Spleen (tissue), 11 donors: ENCODE data around the gene POLR3B. TPM values are rescaled to one million over a fixed set of nuclear protein-coding genes. Genes with fewer than 3 reads are reported as not detected.

Experiments
- DNase-seq: peaks from one replicate; pipeline ENCODE4 v3.0.0-alpha.2; 2020
- H3K27ac ChIP-seq, 8 donors: fragments of 200-600 bp; sonication (generic) in 7 of 8; 1 replicate in 4 of 8; 2 replicates in 4 of 8; pipeline versions ENCODE4 v1.5.0 to v1.8.0; 2016 to 2021; ENCODE audit warnings: inconsistent platforms in 4 of 8, mild to moderate bottlenecking in 4 of 8, moderate library complexity in 1 of 8
- H3K27me3 ChIP-seq, 7 donors: fragments of 200-600 bp; sonication (generic) in 6 of 7; replicated peaks in 1 of 7; 1 replicate in 4 of 7; 2 replicates in 3 of 7; pipeline versions ENCODE4 v1.5.0 to v1.8.0; 2016 to 2021; ENCODE audit warnings: inconsistent platforms in 3 of 7, mild to moderate bottlenecking in 1 of 7
- H3K36me3 ChIP-seq, 6 donors: fragments of 200-600 bp; sonication (generic) in 5 of 6; 1 replicate in 4 of 6; 2 replicates in 2 of 6; pipeline versions ENCODE4 v1.5.0 to v1.8.0; 2016 to 2021; ENCODE audit warnings: inconsistent platforms in 2 of 6
- H3K4me1 ChIP-seq, 6 donors: fragments of 200-600 bp; sonication (generic) in 5 of 6; 1 replicate in 3 of 6; 2 replicates in 3 of 6; pipeline versions ENCODE4 v1.5.0 to v1.8.0; 2016 to 2021; ENCODE audit warnings: inconsistent platforms in 3 of 6
- H3K4me3 ChIP-seq, 8 donors: fragments of 200-600 bp; sonication (generic) in 7 of 8; 1 replicate in 4 of 8; 2 replicates in 4 of 8; pipeline versions ENCODE4 v1.5.0 to v1.8.0; 2016 to 2021; ENCODE audit warnings: inconsistent platforms in 4 of 8, mild to moderate bottlenecking in 4 of 8, moderate library complexity in 2 of 8
- H3K9me3 ChIP-seq, 8 donors: fragments of 200-600 bp; sonication (generic) in 7 of 8; 1 replicate in 4 of 8; 2 replicates in 4 of 8; pipeline versions ENCODE4 v1.5.0 to v1.8.0; 2016 to 2021; ENCODE audit warnings: inconsistent platforms in 4 of 8
- POLR2A ChIP-seq, 3 donors: fragments of 450-650 bp; IDR thresholded peaks; one replicate each; pipeline ENCODE4 v1.5.1; 2017; ENCODE audit warnings: antibody characterized with exemption in 3 of 3, mild to moderate bottlenecking in 1 of 3
- POLR2AphosphoS5 ChIP-seq, 3 donors: sonication (generic); formaldehyde crosslinking; IDR thresholded peaks; one replicate each; pipeline ENCODE4 v1.5.1; 2017; ENCODE audit warnings: antibody characterized with exemption in 3 of 3
- WGBS, 5 donors: extraction: QIAGEN DNeasy Blood & Tissue Kit in 3 of 5; methylation state at CpG; one replicate each; pipeline versions ENCODE4 v1.1.5 to v1.1.7; 2013 to 2018; 5-methylcytosine and 5-hydroxymethylcytosine counted together
- intact Hi-C: fragments of 100-400 bp; cut with DNase I; formaldehyde crosslinking; loops from one replicate; pipeline ENCODE4 v1.15.0; 2023; ENCODE audit warnings: low total_unique reads
- polyA plus RNA-seq, 3 donors: library from polyadenylated mRNA; stranded (reverse); fragments of 200-250 nt; gene quantifications; one replicate each; pipeline ENCODE4 v1.2.1, GENCODE V29; 2013
- total RNA-seq, 7 donors: library from RNA; depleted of rRNA in 3 of 7; stranded (reverse); fragments of >200 nt in 3 of 7; fragmentation: NEBNext Ultra II Directional in 4 of 7; extraction: Animal tissue kit (Norgen Biotek cat#: 25700) in 4 of 7; gene quantifications; one replicate each; pipeline versions ENCODE4 v1.1.0 to v1.2.1, GENCODE V29; 2016 to 2021
- TF ChIP-seq, protein P1 (sequence below), 11 experiments: fragments of 200-600 bp in 7 of 11; fragments of 450-650 bp in 4 of 11; sonication (generic) in 4 of 11; IDR thresholded peaks in 8 of 11; conservative IDR thresholded peaks in 3 of 11; 1 replicate in 7 of 11; 2 replicates in 4 of 11; pipeline versions ENCODE4 v1.4.0 to v1.8.0; 2016 to 2021; ENCODE audit warnings: antibody characterized with exemption in 11 of 11, inconsistent platforms in 4 of 11, mild to moderate bottlenecking in 1 of 11
- donor health status: healthy with polysubstance abuse.
- donor health status: DM: no; HTN: no; CAD: no; lungs with moderate emphysema.
- donor health status: DM: no; HTN: no; CAD: no.
- donor health status: Bipolar disorder and iron deficiency.
- donor health status: healthy.
- donor health status: DM: no; HTN: no; CAD: no.
- donor health status: DM: yes; HTN: yes; CAD: no.

Gene POLR3B
- total and polyA plus RNA-seq, 10 donors, result 1.9 to 10.0 (median 5.6) TPM

DNA sequence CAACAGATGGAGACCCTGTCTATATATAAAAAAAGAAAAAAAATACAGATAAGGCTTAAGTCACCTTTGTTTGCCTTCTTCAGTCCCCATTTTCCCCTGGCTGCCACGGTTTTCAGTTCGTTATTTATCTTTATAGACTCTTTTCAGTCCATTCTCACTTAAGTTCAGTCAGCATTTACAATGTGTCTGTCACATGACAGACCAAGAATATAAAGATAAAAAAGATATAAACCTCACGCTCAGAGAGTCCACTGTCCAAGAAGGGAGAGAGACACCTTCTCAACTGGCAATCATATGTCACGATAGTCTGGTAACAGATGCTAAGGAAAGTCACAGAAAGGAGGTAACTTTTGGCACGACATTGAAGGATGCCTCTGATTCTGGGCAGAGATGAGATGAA lies 13.4 kb upstream of the POLR3B start:
- 87 to 97% (median 94%) methylated on average over 5 of the region's 5 CpGs for WGBS, 5 donors
- Histone ChIP-seq H3K9me3 (no peaks in the 10 kb centered on the region), H3K27me3 (no peaks in the 10 kb centered on the region), H3K4me3 (no peak overlapping the region), H3K4me1 (peaks cover 0 to 22% (median 9%) of the 10 kb centered on the region in 6 donors), H3K27ac (peak overlapping the region in 1 of 8 donors; percentile 31), H3K36me3 (peaks cover 0 to 98% (median 18%) of the 10 kb centered on the region in 6 donors)
- intact Hi-C loops, result no loop called here
- DNase-seq, result no peak
- TF ChIP-seq, protein P1, sequence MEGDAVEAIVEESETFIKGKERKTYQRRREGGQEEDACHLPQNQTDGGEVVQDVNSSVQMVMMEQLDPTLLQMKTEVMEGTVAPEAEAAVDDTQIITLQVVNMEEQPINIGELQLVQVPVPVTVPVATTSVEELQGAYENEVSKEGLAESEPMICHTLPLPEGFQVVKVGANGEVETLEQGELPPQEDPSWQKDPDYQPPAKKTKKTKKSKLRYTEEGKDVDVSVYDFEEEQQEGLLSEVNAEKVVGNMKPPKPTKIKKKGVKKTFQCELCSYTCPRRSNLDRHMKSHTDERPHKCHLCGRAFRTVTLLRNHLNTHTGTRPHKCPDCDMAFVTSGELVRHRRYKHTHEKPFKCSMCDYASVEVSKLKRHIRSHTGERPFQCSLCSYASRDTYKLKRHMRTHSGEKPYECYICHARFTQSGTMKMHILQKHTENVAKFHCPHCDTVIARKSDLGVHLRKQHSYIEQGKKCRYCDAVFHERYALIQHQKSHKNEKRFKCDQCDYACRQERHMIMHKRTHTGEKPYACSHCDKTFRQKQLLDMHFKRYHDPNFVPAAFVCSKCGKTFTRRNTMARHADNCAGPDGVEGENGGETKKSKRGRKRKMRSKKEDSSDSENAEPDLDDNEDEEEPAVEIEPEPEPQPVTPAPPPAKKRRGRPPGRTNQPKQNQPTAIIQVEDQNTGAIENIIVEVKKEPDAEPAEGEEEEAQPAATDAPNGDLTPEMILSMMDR (IDR thresholded peaks at IDR 0.05 in 8 of 11, conservative IDR thresholded peaks at IDR 0.05 in 3 of 11), result no peak
- no peak for TF ChIP-seq POLR2AphosphoS5 (IDR thresholded peaks at IDR 0.05)
- no peak for TF ChIP-seq POLR2A (IDR thresholded peaks at IDR 0.05)

GRCh38 chr12:106345746-106346145 lies 11.8 kb upstream of the POLR3B start:
- intact Hi-C loops, result no loop called here
- 60 to 85% (median 77%) methylated on average over 5 of the region's 5 CpGs for WGBS, 5 donors
- TF ChIP-seq POLR2A (IDR thresholded peaks at IDR 0.05) (no peak), POLR2AphosphoS5 (IDR thresholded peaks at IDR 0.05) (no peak)
- TF ChIP-seq, protein P1 (IDR thresholded peaks at IDR 0.05 in 8 of 11, conservative IDR thresholded peaks at IDR 0.05 in 3 of 11), result peak in 2 of 11 experiments; percentile 21 to 26
- no peaks in the 10 kb centered on the region for H3K27me3 ChIP-seq
- no peaks in the 10 kb centered on the region for H3K9me3 ChIP-seq
- H3K4me3 ChIP-seq, result no peak overlapping the region
- H3K4me1 ChIP-seq, result peaks cover 0 to 19% (median 9%) of the 10 kb centered on the region in 6 donors
- DNase-seq, result no peak
- H3K36me3 ChIP-seq, result peaks cover 0 to 88% (median 17%) of the 10 kb centered on the region in 6 donors
- no peak overlapping the region for H3K27ac ChIP-seq

- peaks cover 0 to 4% (median 0%) of the 10 kb centered on the region in 6 donors for H3K4me1 ChIP-seq
- H3K4me3 ChIP-seq, result no peak overlapping the region
- peaks cover 0 to 61% (median 9%) of the 10 kb centered on the region in 6 donors for H3K36me3 ChIP-seq
- no peaks in the 10 kb centered on the region for H3K27me3 ChIP-seq
- no peak for TF ChIP-seq POLR2A (IDR thresholded peaks at IDR 0.05)
- no peak for DNase-seq
- intact Hi-C loops, result no loop called here
- H3K9me3 ChIP-seq, result no peaks in the 10 kb centered on the region
- H3K27ac ChIP-seq, result no peak overlapping the region
- WGBS, 5 donors, result 72 to 91% (median 79%) methylated on average over 4 of the region's 4 CpGs
These were observed 9.1 kb upstream of the POLR3B start for GRCh38 chr12:106348411-106348810.

GRCh38 chr12:106353175-106353574 lies 4.4 kb upstream of the POLR3B start:
- Histone ChIP-seq H3K9me3 (no peaks in the 10 kb centered on the region), H3K27me3 (no peaks in the 10 kb centered on the region), H3K27ac (no peak overlapping the region), H3K36me3 (peaks cover 0 to 14% (median under 1%) of the 10 kb centered on the region in 6 donors), H3K4me1 (peaks cover 0 to 11% (median 8%) of the 10 kb centered on the region in 6 donors), H3K4me3 (no peak overlapping the region)
- DNase-seq, result no peak
- TF ChIP-seq, protein P1 (IDR thresholded peaks at IDR 0.05 in 8 of 11, conservative IDR thresholded peaks at IDR 0.05 in 3 of 11), result no peak
- TF ChIP-seq POLR2A (IDR thresholded peaks at IDR 0.05) (no peak), POLR2AphosphoS5 (IDR thresholded peaks at IDR 0.05) (no peak)
- intact Hi-C loops, result loop anchor here (10.0 kb wide), 1 partner anchor 48 kb away; the partner anchor contains the start of gene TCP11L2
- WGBS, 5 donors, result 80 to 89% (median 87%) methylated on average over 6 of the region's 6 CpGs
